Measurements from ENCODE around the gene SCFD2.

DNA sequence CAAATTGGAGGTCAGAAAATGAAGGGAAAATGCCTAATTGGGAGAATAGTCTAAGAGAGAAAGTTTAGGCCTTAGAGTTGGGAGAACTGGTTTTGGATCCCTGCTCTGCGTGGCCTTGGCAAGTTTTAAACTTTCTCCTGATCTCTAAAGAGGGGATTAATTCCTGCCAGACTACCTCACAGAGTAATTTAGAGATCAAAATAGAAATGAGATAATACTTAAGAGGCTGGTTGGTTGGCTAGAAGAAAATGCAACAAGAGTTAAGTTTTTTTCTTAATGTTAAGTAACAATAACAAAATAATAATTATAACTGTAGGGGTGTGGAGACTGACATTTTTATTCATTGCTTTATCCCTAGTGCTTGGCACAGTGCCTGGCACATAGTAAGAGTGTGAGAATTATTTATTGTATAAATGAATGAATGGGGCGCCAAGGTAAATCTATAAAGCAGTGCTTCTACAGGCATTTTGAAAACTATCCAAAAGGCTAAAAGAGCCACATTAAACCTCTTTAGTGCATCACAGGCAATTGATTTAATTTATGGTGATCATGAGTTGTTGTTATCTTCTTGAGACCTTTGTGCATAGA lies 343.3 kb downstream of the SCFD2 start:
- TF ChIP-seq, protein P1, sequence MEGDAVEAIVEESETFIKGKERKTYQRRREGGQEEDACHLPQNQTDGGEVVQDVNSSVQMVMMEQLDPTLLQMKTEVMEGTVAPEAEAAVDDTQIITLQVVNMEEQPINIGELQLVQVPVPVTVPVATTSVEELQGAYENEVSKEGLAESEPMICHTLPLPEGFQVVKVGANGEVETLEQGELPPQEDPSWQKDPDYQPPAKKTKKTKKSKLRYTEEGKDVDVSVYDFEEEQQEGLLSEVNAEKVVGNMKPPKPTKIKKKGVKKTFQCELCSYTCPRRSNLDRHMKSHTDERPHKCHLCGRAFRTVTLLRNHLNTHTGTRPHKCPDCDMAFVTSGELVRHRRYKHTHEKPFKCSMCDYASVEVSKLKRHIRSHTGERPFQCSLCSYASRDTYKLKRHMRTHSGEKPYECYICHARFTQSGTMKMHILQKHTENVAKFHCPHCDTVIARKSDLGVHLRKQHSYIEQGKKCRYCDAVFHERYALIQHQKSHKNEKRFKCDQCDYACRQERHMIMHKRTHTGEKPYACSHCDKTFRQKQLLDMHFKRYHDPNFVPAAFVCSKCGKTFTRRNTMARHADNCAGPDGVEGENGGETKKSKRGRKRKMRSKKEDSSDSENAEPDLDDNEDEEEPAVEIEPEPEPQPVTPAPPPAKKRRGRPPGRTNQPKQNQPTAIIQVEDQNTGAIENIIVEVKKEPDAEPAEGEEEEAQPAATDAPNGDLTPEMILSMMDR (conservative IDR thresholded peaks at IDR 0.05; ENCODE audit: low read depth, low read length): no peak
- TF ChIP-seq EZH2 (IDR thresholded peaks at IDR 0.05; ENCODE audit: low read length, unreplicated experiment) (no peak), EZH2phosphoT487 (IDR thresholded peaks at IDR 0.05; ENCODE audit: borderline replicate concordance, low read length) (no peak)

Data from PC-3 (cell line).